Activated naive CD8-positive, alpha-beta T cell treated with anti-CD3 and anti-CD28 coated beads, Interleukin-2, amount 50 U/mL, for 24 hours (primary cell): ENCODE measurements around the gene GPS1.

Experiments
- ATAC-seq: fragments of 150-1000 bp; cut with Tn5 transposase; one replicate; pipeline ENCODE4 v1.10.0; 2021
- DNase-seq: peaks from one replicate; pipeline ENCODE4 v3.0.0; 2021
- H3K27ac Mint-ChIP-seq: one replicate; pipeline ENCODE4 v1.8.0; 2021; ENCODE audit warnings: mild to moderate bottlenecking, mixed read lengths
- H3K27me3 Mint-ChIP-seq: one replicate; pipeline ENCODE4 v1.8.0; 2021; ENCODE audit warnings: mixed read lengths
- H3K36me3 Mint-ChIP-seq: one replicate; pipeline ENCODE4 v1.8.0; 2021; ENCODE audit warnings: low read depth, mixed read lengths
- H3K4me1 Mint-ChIP-seq: one replicate; pipeline ENCODE4 v1.8.0; 2021; ENCODE audit warnings: mixed read lengths
- H3K4me3 Mint-ChIP-seq: one replicate; pipeline ENCODE4 v1.8.0; 2021; ENCODE audit warnings: mild to moderate bottlenecking, moderate library complexity, mixed read lengths
- H3K9me3 Mint-ChIP-seq: one replicate; pipeline ENCODE4 v1.8.0; 2021; ENCODE audit warnings: mixed read lengths

GPS1 gene

GRCh38 chr17:82078433-82078832, 26.7 kb downstream of the GPS1 start:
- no peak for DNase-seq
- H3K27me3 Mint-ChIP-seq: no peaks in the 10 kb centered on the region
- no peaks in the 10 kb centered on the region for H3K9me3 Mint-ChIP-seq
- no peaks in the 10 kb centered on the region for H3K4me1 Mint-ChIP-seq
- peaks cover 14% of the 10 kb centered on the region for H3K36me3 Mint-ChIP-seq
- H3K27ac Mint-ChIP-seq: no peak overlapping the region
- ATAC-seq: no peak
- H3K4me3 Mint-ChIP-seq: no peak overlapping the region

DNA sequence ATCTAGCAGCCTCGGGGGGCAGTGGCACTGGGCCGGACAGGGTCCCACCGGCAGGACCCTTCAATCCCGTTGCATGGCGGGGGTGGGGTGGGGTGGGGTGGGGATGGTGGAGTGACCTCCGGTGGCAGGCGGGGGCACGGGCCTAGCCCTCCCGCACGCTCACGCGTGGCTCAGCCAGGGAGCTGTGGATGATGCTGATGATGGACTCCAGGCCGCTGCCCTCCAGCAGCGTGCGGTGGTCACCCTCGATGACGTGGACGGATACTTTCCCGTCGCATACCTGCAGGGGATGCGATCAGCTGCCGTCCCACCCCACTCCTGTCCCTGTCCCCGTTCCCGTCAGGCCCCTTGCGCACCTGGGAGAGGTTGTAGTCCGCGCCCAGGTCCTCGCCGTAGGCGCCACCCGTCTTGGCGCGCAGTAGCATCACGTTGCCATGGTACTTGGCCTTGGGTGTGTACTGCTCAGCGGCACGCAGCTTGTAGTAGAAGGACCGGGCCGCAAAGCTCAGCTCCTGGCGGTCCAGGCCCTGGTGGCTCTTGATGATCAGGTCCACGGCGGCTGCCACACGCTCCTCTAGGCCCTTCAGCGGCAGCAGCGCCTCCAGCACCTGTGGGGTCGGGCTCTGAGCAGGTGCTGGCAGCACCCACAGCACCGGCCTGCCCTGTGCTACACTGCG, 27.4 kb downstream of the GPS1 start:
- Mint-ChIP-seq H3K36me3 (peaks cover 16% of the 10 kb centered on the region), H3K27ac (no peak overlapping the region), H3K27me3 (no peaks in the 10 kb centered on the region), H3K4me3 (no peak overlapping the region), H3K4me1 (no peaks in the 10 kb centered on the region), H3K9me3 (no peaks in the 10 kb centered on the region)
- no peak for ATAC-seq
- DNase-seq: no peak

GRCh38 chr17:82080048-82080788, 28.5 kb downstream of the GPS1 start:
- DNase-seq (no peak), ATAC-seq (no peak)
- H3K27ac Mint-ChIP-seq: no peak overlapping the region
- no peaks in the 10 kb centered on the region for H3K27me3 Mint-ChIP-seq
- H3K4me3 Mint-ChIP-seq: no peak overlapping the region
- no peaks in the 10 kb centered on the region for H3K4me1 Mint-ChIP-seq
- peaks cover 16% of the 10 kb centered on the region for H3K36me3 Mint-ChIP-seq
- no peaks in the 10 kb centered on the region for H3K9me3 Mint-ChIP-seq

DNA sequence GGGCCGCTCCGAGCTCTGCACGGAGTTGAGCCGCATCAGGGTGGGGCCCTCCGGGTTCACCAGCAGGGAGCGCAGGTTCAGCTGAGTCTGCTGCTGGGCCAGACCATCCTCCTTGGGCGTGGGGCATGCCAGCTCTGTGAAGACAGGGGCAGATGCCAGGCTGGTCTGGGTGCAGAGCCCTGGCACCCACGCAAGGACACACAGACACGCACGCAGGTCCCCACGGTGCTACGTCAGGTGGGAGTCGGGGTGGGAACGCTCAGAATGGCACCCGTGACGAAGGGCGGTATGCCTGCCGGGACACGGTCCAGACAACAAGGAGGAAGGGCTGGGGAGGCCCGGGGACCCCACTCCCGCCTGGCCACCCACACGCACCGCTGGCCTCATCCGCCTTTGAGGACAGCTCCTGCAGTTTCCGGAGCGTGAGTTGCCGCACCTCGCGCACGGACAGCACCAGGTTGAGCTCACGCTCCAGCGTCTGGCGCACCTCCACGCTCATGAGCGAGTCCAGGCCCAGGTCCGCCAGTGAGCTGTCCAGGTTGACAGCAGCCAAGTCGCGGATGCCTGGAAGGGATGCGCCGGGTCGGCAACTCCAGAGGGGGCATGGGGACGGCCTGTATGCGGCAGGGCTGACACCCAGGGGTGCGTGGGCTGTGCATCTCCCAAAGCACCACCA, 29.2 kb downstream of the GPS1 start:
- Mint-ChIP-seq H3K36me3 (peaks cover 16% of the 10 kb centered on the region), H3K4me3 (no peak overlapping the region), H3K4me1 (no peaks in the 10 kb centered on the region), H3K27ac (no peak overlapping the region), H3K27me3 (no peaks in the 10 kb centered on the region), H3K9me3 (no peaks in the 10 kb centered on the region)
- no peak for DNase-seq
- ATAC-seq: no peak

GRCh38 chr17:82081546-82081945, 29.8 kb downstream of the GPS1 start:
- no peaks in the 10 kb centered on the region for H3K4me1 Mint-ChIP-seq
- H3K9me3 Mint-ChIP-seq: no peaks in the 10 kb centered on the region
- no peaks in the 10 kb centered on the region for H3K27me3 Mint-ChIP-seq
- H3K36me3 Mint-ChIP-seq: peaks cover 16% of the 10 kb centered on the region
- no peak overlapping the region for H3K27ac Mint-ChIP-seq
- H3K4me3 Mint-ChIP-seq: no peak overlapping the region
- DNase-seq (no peak), ATAC-seq (no peak)

GRCh38 chr17:82081966-82082365, 30.3 kb downstream of the GPS1 start:
- DNase-seq: no peak
- H3K36me3 Mint-ChIP-seq: peaks cover 16% of the 10 kb centered on the region

DNA sequence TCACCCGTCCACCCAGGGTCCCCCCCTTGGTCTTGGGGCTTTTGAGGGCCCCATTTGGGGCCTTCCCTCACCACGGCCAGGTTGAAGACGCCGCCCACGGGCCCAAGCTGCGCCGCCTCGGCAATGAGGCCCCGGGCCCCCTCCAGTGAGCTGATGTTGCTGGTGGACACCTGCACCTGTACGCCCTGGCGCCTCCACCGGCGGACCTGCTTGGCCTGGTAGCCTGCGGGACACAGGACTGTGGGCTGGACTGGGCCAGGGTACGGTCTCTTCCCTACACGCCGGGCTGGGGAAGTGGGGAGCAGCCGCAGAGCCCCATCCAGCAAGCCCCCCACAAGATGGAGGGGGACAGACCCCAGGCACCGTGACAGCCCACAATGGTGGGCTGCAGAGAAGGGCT, 30.8 kb downstream of the GPS1 start:
- H3K9me3 Mint-ChIP-seq: no peaks in the 10 kb centered on the region
- H3K27me3 Mint-ChIP-seq: no peaks in the 10 kb centered on the region
- H3K27ac Mint-ChIP-seq: no peak overlapping the region
- H3K4me1 Mint-ChIP-seq: no peaks in the 10 kb centered on the region
- no peak overlapping the region for H3K4me3 Mint-ChIP-seq
- ATAC-seq: no peak
- no peak for DNase-seq
- H3K36me3 Mint-ChIP-seq: peaks cover 16% of the 10 kb centered on the region

More at GRCh38 chr17:82081966-82082365, 30.3 kb downstream of the GPS1 start:
- no peaks in the 10 kb centered on the region for H3K27me3 Mint-ChIP-seq
- no peaks in the 10 kb centered on the region for H3K4me1 Mint-ChIP-seq
- H3K27ac Mint-ChIP-seq: no peak overlapping the region
- no peak for ATAC-seq
- no peak overlapping the region for H3K4me3 Mint-ChIP-seq
- H3K9me3 Mint-ChIP-seq: no peaks in the 10 kb centered on the region

DNA sequence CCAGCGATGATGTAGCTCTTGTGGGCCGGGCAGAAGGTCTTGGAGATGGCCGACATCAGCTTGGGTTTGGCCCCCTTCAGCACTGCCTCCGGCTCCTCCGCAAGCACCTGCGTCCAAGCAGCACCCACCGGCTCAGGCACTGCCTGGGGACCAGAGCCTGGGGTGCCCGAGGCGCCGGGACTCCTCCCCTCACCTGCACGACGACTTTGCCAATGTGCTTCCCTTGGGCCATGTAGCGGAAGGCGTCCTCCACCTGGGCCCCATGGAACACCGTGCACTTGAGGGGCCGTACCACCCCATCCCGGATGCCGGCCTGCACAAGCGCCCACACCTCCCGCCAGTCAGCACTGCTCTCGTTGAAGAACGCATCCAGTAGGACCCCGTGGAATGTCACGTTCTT, 31.3 kb downstream of the GPS1 start:
- ATAC-seq (no peak), DNase-seq (no peak)
- peaks cover 15% of the 10 kb centered on the region for H3K36me3 Mint-ChIP-seq
- no peaks in the 10 kb centered on the region for H3K4me1 Mint-ChIP-seq
- H3K9me3 Mint-ChIP-seq: no peaks in the 10 kb centered on the region
- H3K27ac Mint-ChIP-seq: no peak overlapping the region
- no peaks in the 10 kb centered on the region for H3K27me3 Mint-ChIP-seq
- H3K4me3 Mint-ChIP-seq: no peak overlapping the region

- Mint-ChIP-seq H3K27me3 (no peaks in the 10 kb centered on the region), H3K9me3 (no peaks in the 10 kb centered on the region), H3K4me3 (no peak overlapping the region), H3K36me3 (peaks cover 16% of the 10 kb centered on the region), H3K27ac (no peak overlapping the region), H3K4me1 (no peaks in the 10 kb centered on the region)
- ATAC-seq (no peak), DNase-seq (no peak)
Observed at GRCh38 chr17:82083533-82084359, 32.0 kb downstream of the GPS1 start.

DNA sequence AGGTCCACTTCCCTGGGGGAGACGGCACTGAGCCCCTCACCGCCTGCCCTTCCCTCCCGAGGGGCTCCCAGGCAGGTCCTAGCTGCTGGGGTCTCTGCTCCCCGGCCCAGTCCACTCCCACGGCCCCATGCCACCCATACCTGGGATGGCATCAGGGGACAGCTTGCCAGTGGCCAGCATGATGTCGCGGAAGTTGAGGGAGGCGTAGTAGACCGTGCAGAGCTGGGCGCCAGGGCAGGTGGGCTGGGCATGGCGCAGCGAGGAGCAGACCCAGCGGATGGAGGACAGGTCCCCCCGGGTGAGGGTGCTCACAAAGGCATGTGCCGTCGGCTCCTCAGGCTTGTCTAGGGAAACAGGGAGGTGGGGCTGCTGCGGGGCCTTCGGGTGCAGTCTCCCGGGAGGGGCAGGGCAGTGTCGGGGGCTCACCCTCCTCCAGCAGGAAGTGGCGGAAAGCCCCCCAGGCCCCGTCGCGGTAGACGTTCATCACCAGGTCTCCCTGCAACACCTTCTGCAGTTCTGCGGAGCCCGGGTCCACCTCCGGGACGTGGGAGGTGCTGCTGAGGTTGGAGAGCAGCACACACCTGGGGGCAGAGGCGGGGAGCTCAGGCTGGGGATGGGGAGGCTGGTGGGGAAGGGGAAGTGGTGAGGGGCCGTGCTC, 32.8 kb downstream of the GPS1 start:
- H3K27me3 Mint-ChIP-seq: no peaks in the 10 kb centered on the region
- H3K27ac Mint-ChIP-seq: no peak overlapping the region
- ATAC-seq (no peak), DNase-seq (no peak)
- H3K36me3 Mint-ChIP-seq: peaks cover 18% of the 10 kb centered on the region
- H3K4me1 Mint-ChIP-seq: no peaks in the 10 kb centered on the region
- no peaks in the 10 kb centered on the region for H3K9me3 Mint-ChIP-seq
- no peak overlapping the region for H3K4me3 Mint-ChIP-seq

DNA sequence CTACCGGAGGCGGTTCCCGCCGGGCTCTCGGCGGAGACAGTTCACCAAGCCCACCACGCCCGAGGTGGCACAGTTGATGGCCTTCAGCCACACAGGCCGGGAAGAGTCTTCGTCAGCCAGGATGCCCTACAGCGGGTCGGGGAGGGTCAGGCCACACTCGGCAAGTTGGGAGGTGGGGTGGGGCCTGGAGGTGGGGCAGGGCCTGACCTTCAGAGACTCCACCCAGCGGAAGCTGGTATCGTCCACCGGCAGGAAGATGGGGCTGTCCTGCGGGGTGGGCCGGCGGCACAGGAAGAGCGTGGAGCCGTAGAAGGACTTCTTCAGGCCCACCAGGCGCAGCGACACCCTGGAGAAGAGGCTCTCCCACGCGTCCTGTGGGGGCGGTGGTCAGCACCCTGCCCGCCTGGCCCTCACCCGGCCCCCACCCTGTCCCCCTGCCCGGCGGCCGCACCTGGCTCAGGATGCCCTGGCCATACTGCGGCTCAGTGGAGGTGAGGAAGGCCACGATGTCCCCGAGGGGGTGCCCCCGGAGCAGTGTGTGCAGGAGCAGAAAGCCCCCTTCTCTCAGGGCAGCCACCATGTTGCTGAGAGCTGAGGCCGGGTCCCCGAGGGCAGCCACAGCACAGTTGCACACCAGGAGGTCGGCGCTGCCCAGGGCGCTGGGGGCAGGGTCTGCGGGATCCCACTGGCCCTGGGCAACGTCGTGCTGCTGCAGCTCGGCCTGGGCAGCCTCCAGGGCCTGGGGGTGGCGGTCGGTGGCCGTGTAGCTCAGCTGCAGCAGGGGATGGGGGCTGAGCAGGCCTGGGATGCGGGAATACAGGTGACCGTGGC, 33.5 kb downstream of the GPS1 start:
- no peak for DNase-seq
- H3K4me3 Mint-ChIP-seq: no peak overlapping the region
- peaks cover 13% of the 10 kb centered on the region for H3K36me3 Mint-ChIP-seq
- no peak for ATAC-seq
- H3K27me3 Mint-ChIP-seq: no peaks in the 10 kb centered on the region
- no peaks in the 10 kb centered on the region for H3K9me3 Mint-ChIP-seq
- H3K4me1 Mint-ChIP-seq: no peaks in the 10 kb centered on the region
- no peak overlapping the region for H3K27ac Mint-ChIP-seq

DNA sequence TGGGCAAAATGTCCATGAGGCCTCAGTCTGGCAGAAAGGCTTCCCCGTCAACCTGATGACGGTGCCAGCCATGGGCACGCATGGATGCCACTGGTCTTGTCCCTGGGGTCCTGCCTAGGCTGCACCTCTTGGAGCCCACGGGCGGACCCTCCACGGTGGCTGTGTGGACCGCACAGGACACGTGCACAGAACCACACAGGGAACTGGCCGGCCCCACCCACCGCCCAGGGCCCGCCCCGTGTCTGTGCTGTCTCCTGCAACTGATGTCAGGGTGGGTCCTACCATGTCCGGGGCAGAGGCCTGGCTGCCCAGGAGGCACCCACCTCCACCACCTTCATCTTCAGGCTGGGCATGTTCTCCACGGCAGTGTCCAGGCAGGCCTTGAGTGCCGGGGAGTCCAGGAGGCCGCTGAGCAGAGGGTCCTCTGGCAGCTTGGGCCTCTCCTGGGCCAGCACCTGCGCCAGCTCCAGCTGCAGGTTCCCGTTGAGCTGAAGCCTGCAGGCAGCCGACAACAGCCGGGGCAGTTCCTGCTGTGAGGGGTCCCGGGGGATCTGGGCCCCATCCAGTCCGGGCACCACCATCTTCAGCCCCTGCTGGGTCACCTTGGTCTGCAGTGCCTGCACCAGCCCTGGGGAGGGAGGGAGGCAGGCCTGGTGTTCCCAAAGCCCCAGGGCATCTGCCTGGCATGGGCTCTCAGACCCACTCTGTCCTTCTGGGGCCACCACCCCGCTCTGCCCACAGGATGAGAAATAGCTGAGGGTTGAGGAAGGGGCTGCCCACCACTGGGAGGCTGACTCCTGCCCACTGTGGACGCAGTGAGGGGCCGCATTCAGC, 34.5 kb downstream of the GPS1 start:
- Mint-ChIP-seq H3K4me1 (no peaks in the 10 kb centered on the region), H3K36me3 (peaks cover 15% of the 10 kb centered on the region), H3K27ac (no peak overlapping the region), H3K4me3 (no peak overlapping the region), H3K9me3 (no peaks in the 10 kb centered on the region), H3K27me3 (no peaks in the 10 kb centered on the region)
- no peak for DNase-seq
- no peak for ATAC-seq
